SK-N-SH treated with all-trans-retinoic acid at 6 μM for 48 hours (cell line): ENCODE results near the gene LIN7A.

Experiments used
- TCF4 ChIP-seq: fragments of 250-450 bp; sonication (Bioruptor Pico); IDR thresholded peaks from 2 replicates; pipeline ENCODE4 v1.8.0; 2021; ENCODE audit warnings: mild to moderate bottlenecking, moderate library complexity, borderline replicate concordance
- TOX ChIP-seq: fragments of 250-450 bp; sonication (Bioruptor Pico); IDR thresholded peaks from 2 replicates; pipeline ENCODE4 v1.8.0; 2021; ENCODE audit warnings: mild to moderate bottlenecking, moderate library complexity, borderline replicate concordance
- TF ChIP-seq, protein P1 (sequence below): fragments of 250-450 bp; sonication (Bioruptor Pico); IDR thresholded peaks from 2 replicates; pipeline ENCODE4 v1.5.1; 2020; ENCODE audit warnings: low read depth, mild to moderate bottlenecking, moderate library complexity
- TF ChIP-seq, protein P2 (sequence below): fragments of 250-450 bp; sonication (Bioruptor Pico); IDR thresholded peaks from 2 replicates; pipeline ENCODE4 v1.5.0; 2020; ENCODE audit warnings: mild to moderate bottlenecking, moderate library complexity
- TF ChIP-seq, protein P3 (sequence below): fragments of 250-450 bp; sonication (Bioruptor Pico); IDR thresholded peaks from 2 replicates; pipeline ENCODE4 v1.8.0; 2021; ENCODE audit warnings: low read depth, mild to moderate bottlenecking, moderate library complexity, borderline replicate concordance
- TF ChIP-seq, protein P4 (sequence below): fragments of 250-450 bp; sonication (Bioruptor Pico); IDR thresholded peaks from 2 replicates; pipeline ENCODE4 v1.8.0; 2020; ENCODE audit warnings: mild to moderate bottlenecking, moderate library complexity, borderline replicate concordance

DNA sequence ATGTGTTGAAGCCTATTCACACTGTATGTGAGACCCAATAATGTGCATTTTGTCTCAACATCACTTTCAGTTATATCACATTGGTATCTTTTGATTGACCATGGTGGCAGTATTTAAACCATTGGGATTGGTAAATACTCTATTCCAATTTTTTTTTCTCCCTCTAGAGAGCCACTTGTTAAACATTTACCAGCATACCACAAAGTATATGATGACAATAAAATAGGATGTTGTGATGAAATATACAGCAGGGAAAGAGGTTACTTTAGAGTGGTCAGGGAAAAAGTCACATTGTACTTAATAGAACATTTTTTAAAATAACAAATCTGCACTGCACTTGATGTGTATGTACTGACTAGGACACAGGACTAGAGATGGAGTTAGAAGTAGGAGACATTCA is 5.6 kb upstream of the LIN7A start:
- TF ChIP-seq TCF4 (CRISPR knock-in tag), result no peak
- TF ChIP-seq, protein P1, sequence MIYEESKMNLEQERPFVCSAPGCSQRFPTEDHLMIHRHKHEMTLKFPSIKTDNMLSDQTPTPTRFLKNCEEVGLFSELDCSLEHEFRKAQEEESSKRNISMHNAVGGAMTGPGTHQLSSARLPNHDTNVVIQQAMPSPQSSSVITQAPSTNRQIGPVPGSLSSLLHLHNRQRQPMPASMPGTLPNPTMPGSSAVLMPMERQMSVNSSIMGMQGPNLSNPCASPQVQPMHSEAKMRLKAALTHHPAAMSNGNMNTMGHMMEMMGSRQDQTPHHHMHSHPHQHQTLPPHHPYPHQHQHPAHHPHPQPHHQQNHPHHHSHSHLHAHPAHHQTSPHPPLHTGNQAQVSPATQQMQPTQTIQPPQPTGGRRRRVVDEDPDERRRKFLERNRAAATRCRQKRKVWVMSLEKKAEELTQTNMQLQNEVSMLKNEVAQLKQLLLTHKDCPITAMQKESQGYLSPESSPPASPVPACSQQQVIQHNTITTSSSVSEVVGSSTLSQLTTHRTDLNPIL, result no peak
- TF ChIP-seq, protein P2, sequence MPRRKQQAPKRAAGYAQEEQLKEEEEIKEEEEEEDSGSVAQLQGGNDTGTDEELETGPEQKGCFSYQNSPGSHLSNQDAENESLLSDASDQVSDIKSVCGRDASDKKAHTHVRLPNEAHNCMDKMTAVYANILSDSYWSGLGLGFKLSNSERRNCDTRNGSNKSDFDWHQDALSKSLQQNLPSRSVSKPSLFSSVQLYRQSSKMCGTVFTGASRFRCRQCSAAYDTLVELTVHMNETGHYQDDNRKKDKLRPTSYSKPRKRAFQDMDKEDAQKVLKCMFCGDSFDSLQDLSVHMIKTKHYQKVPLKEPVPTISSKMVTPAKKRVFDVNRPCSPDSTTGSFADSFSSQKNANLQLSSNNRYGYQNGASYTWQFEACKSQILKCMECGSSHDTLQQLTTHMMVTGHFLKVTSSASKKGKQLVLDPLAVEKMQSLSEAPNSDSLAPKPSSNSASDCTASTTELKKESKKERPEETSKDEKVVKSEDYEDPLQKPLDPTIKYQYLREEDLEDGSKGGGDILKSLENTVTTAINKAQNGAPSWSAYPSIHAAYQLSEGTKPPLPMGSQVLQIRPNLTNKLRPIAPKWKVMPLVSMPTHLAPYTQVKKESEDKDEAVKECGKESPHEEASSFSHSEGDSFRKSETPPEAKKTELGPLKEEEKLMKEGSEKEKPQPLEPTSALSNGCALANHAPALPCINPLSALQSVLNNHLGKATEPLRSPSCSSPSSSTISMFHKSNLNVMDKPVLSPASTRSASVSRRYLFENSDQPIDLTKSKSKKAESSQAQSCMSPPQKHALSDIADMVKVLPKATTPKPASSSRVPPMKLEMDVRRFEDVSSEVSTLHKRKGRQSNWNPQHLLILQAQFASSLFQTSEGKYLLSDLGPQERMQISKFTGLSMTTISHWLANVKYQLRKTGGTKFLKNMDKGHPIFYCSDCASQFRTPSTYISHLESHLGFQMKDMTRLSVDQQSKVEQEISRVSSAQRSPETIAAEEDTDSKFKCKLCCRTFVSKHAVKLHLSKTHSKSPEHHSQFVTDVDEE (CRISPR knock-in tag), result no peak
- TF ChIP-seq, protein P3, sequence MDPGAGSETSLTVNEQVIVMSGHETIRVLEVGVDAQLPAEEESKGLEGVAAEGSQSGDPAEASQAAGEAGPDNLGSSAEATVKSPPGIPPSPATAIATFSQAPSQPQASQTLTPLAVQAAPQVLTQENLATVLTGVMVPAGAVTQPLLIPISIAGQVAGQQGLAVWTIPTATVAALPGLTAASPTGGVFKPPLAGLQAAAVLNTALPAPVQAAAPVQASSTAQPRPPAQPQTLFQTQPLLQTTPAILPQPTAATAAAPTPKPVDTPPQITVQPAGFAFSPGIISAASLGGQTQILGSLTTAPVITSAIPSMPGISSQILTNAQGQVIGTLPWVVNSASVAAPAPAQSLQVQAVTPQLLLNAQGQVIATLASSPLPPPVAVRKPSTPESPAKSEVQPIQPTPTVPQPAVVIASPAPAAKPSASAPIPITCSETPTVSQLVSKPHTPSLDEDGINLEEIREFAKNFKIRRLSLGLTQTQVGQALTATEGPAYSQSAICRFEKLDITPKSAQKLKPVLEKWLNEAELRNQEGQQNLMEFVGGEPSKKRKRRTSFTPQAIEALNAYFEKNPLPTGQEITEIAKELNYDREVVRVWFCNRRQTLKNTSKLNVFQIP, result no peak
- TF ChIP-seq, protein P4, sequence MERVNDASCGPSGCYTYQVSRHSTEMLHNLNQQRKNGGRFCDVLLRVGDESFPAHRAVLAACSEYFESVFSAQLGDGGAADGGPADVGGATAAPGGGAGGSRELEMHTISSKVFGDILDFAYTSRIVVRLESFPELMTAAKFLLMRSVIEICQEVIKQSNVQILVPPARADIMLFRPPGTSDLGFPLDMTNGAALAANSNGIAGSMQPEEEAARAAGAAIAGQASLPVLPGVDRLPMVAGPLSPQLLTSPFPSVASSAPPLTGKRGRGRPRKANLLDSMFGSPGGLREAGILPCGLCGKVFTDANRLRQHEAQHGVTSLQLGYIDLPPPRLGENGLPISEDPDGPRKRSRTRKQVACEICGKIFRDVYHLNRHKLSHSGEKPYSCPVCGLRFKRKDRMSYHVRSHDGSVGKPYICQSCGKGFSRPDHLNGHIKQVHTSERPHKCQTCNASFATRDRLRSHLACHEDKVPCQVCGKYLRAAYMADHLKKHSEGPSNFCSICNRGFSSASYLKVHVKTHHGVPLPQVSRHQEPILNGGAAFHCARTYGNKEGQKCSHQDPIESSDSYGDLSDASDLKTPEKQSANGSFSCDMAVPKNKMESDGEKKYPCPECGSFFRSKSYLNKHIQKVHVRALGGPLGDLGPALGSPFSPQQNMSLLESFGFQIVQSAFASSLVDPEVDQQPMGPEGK, result no peak
- no peak for TF ChIP-seq TOX (CRISPR knock-in tag)
